DND-41 (cell line): ENCODE measurements around the gene MLX.

ENCODE experiments used
- ATAC-seq: fragments of 200-7000 bp; cut with Tn5 transposase; 3 replicates; pipeline ENCODE4 v1.9.1; 2021; ENCODE audit warnings: low read depth; ENCODE audit not compliant: insufficient read depth
- DNase-seq: peaks from one replicate; pipeline ENCODE4 v3.0.0-alpha.2; 2020
- H2AFZ ChIP-seq: 2 replicates; pipeline ENCODE4 v1.6.0; 2012; ENCODE audit warnings: low read depth, low read length
- H3K27ac ChIP-seq: 2 replicates; pipeline ENCODE4 v1.5.1; 2012; ENCODE audit warnings: low read length, inconsistent platforms
- H3K27me3 ChIP-seq: fragments of 200-600 bp; sonication (generic); 2 replicates; pipeline ENCODE4 v1.6.0; 2012; ENCODE audit warnings: low read length, mild to moderate bottlenecking, inconsistent platforms; ENCODE audit not compliant: insufficient read depth, poor library complexity
- H3K36me3 ChIP-seq: 2 replicates; pipeline ENCODE4 v1.5.1; 2012; ENCODE audit warnings: low read length, inconsistent platforms; ENCODE audit not compliant: insufficient read depth
- H3K4me1 ChIP-seq: 2 replicates; pipeline ENCODE4 v1.5.1; 2012; ENCODE audit warnings: mild to moderate bottlenecking, low read length; ENCODE audit not compliant: insufficient read depth
- H3K4me2 ChIP-seq: 2 replicates; pipeline ENCODE4 v1.6.0; 2012; ENCODE audit warnings: mild to moderate bottlenecking, moderate library complexity, low read length, inconsistent platforms; ENCODE audit not compliant: insufficient read depth
- H3K4me3 ChIP-seq, 2 experiments: fragments of 200-600 bp in 1 of 2; shearing (Covaris generic) in 1 of 2; 2 replicates each; pipeline ENCODE4 v1.5.1; 2012 to 2016; ENCODE audit warnings: inconsistent platforms in 2 of 2, low read length in 2 of 2, mild to moderate bottlenecking in 2 of 2, low read depth in 1 of 2, moderate library complexity in 1 of 2
- H3K79me2 ChIP-seq: 2 replicates; pipeline ENCODE4 v1.6.0; 2012; ENCODE audit warnings: low read length, inconsistent platforms; ENCODE audit not compliant: insufficient read depth
- H3K9ac ChIP-seq: 2 replicates; pipeline ENCODE4 v1.6.0; 2012; ENCODE audit warnings: low read depth, mild to moderate bottlenecking, inconsistent platforms, low read length, moderate library complexity
- H3K9me3 ChIP-seq: 2 replicates; pipeline ENCODE4 v1.5.1; 2012; ENCODE audit warnings: low read length, moderate library complexity, mild to moderate bottlenecking, inconsistent platforms; ENCODE audit not compliant: insufficient read depth, severe bottlenecking
- H4K20me1 ChIP-seq: 2 replicates; pipeline ENCODE4 v1.6.0; 2012; ENCODE audit warnings: low read length; ENCODE audit not compliant: insufficient read depth
- CTCF ChIP-seq: IDR thresholded peaks from 2 replicates; pipeline ENCODE4 v1.5.1; 2012; ENCODE audit warnings: borderline replicate concordance, low read length, moderate library complexity, mild to moderate bottlenecking; ENCODE audit not compliant: poor library complexity, severe bottlenecking; ENCODE audit errors: extremely low read depth
- EZH2 ChIP-seq: IDR thresholded peaks from 3 replicates; pipeline ENCODE4 v1.6.1; 2012; ENCODE audit warnings: borderline replicate concordance, low read depth, mild to moderate bottlenecking, moderate library complexity, low read length, inconsistent platforms; ENCODE audit not compliant: severe bottlenecking

Gene MLX

GRCh38 chr17:42585353-42585752 lies 18.5 kb downstream of the MLX start:
- DNase-seq (no peak), ATAC-seq (no peak)
- H3K79me2 ChIP-seq, result no peaks in the 10 kb centered on the region
- H3K36me3 ChIP-seq, result peaks cover 96% of the 10 kb centered on the region
- no peak overlapping the region for H3K4me3 ChIP-seq
- H3K4me2 ChIP-seq, result no peak overlapping the region
- no peak for TF ChIP-seq EZH2
- no peak for TF ChIP-seq CTCF
- H3K9me3 ChIP-seq, result no peaks in the 10 kb centered on the region
- no peak overlapping the region for H2AFZ ChIP-seq
- no peaks in the 10 kb centered on the region for H3K4me1 ChIP-seq
- H3K27me3 ChIP-seq, result no peaks in the 10 kb centered on the region
- H3K27ac ChIP-seq, result no peak overlapping the region
- no peak overlapping the region for H3K9ac ChIP-seq
- no peaks in the 10 kb centered on the region for H4K20me1 ChIP-seq

- Histone ChIP-seq H4K20me1 (no peaks in the 10 kb centered on the region), H3K27ac (no peak overlapping the region), H3K4me3 (no peak overlapping the region), H3K79me2 (0 out of 2 replicates have a peak, but pooled peaks cover under 1% of the 10 kb centered on the region), H2AFZ (no peak overlapping the region), H3K9me3 (no peaks in the 10 kb centered on the region), H3K4me1 (no peaks in the 10 kb centered on the region), H3K9ac (no peak overlapping the region), H3K4me2 (no peak overlapping the region), H3K27me3 (no peaks in the 10 kb centered on the region), H3K36me3 (peaks cover 99% of the 10 kb centered on the region)
- DNase-seq (no peak), ATAC-seq (no peak)
- TF ChIP-seq CTCF, result no peak
- no peak for TF ChIP-seq EZH2
Measured at GRCh38 chr17:42586514-42587230, 19.8 kb downstream of the MLX start.

- peaks cover 28% of the 10 kb centered on the region for H3K79me2 ChIP-seq
- no peaks in the 10 kb centered on the region for H3K4me1 ChIP-seq
- no peak overlapping the region for H3K27ac ChIP-seq
- H3K9ac ChIP-seq, result no peak overlapping the region
- peaks cover 67% of the 10 kb centered on the region for H3K36me3 ChIP-seq
- no peaks in the 10 kb centered on the region for H3K27me3 ChIP-seq
- no peak overlapping the region for H3K4me2 ChIP-seq
- TF ChIP-seq CTCF (no peak), EZH2 (no peak)
- no peak overlapping the region for H2AFZ ChIP-seq
- DNase-seq (no peak), ATAC-seq (no peak)
- H4K20me1 ChIP-seq, result peaks cover 3% of the 10 kb centered on the region
- no peaks in the 10 kb centered on the region for H3K9me3 ChIP-seq
- no peak overlapping the region for H3K4me3 ChIP-seq
Measured at GRCh38 chr17:42590886-42591285, 24.0 kb downstream of the MLX start.
